Liver (tissue), 3 donors: ENCODE data around the gene SLIT1.

ENCODE experiments used
- GABPA ChIP-seq, 2 donors: IDR thresholded peaks in 1 of 2; conservative IDR thresholded peaks in 1 of 2; 2 replicates each; pipeline ENCODE4 v1.6.1; 2016; ENCODE audit warnings: antibody characterized with exemption in 2 of 2, mild to moderate bottlenecking in 1 of 2, moderate library complexity in 1 of 2
- JUND ChIP-seq, 2 donors: IDR thresholded peaks; 2 replicates each; pipeline ENCODE4 v1.6.1; 2016; ENCODE audit warnings: antibody characterized with exemption in 2 of 2
- SP1 ChIP-seq: IDR thresholded peaks from 2 replicates; pipeline ENCODE4 v1.6.1; 2018; ENCODE audit warnings: antibody characterized with exemption, mild to moderate bottlenecking
- ZBTB33 ChIP-seq: IDR thresholded peaks from 2 replicates; pipeline ENCODE4 v1.6.1; 2016; ENCODE audit warnings: antibody characterized with exemption
- TF ChIP-seq, protein P1 (sequence below): fragments of 150-350 bp; IDR thresholded peaks from 2 replicates; pipeline ENCODE4 v1.5.1; 2017; ENCODE audit warnings: improper control_type of control experiment, low read depth, low read length; ENCODE audit not compliant: missing input control
- TF ChIP-seq, protein P2 (sequence below): IDR thresholded peaks from 2 replicates; pipeline ENCODE4 v1.6.1; 2016; ENCODE audit warnings: antibody characterized with exemption
- TF ChIP-seq, protein P3 (sequence below): IDR thresholded peaks from 2 replicates; pipeline ENCODE4 v1.6.1; 2016; ENCODE audit warnings: antibody characterized with exemption
- TF ChIP-seq, protein P4 (sequence below): IDR thresholded peaks from 2 replicates; pipeline ENCODE4 v1.6.1; 2016; ENCODE audit warnings: antibody characterized with exemption, mild to moderate bottlenecking
- donor health status: healthy.
- donor health status: healthy.

GRCh38 chr10:97023401-97024167 is 162.2 kb downstream of the SLIT1 start:
- no peak for TF ChIP-seq GABPA (IDR thresholded peaks at IDR 0.05 in 1 of 2, conservative IDR thresholded peaks at IDR 0.05 in 1 of 2)
- TF ChIP-seq, protein P1, sequence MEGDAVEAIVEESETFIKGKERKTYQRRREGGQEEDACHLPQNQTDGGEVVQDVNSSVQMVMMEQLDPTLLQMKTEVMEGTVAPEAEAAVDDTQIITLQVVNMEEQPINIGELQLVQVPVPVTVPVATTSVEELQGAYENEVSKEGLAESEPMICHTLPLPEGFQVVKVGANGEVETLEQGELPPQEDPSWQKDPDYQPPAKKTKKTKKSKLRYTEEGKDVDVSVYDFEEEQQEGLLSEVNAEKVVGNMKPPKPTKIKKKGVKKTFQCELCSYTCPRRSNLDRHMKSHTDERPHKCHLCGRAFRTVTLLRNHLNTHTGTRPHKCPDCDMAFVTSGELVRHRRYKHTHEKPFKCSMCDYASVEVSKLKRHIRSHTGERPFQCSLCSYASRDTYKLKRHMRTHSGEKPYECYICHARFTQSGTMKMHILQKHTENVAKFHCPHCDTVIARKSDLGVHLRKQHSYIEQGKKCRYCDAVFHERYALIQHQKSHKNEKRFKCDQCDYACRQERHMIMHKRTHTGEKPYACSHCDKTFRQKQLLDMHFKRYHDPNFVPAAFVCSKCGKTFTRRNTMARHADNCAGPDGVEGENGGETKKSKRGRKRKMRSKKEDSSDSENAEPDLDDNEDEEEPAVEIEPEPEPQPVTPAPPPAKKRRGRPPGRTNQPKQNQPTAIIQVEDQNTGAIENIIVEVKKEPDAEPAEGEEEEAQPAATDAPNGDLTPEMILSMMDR = no peak
- TF ChIP-seq, protein P2, sequence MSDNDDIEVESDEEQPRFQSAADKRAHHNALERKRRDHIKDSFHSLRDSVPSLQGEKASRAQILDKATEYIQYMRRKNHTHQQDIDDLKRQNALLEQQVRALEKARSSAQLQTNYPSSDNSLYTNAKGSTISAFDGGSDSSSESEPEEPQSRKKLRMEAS = no peak
- TF ChIP-seq, protein P3, sequence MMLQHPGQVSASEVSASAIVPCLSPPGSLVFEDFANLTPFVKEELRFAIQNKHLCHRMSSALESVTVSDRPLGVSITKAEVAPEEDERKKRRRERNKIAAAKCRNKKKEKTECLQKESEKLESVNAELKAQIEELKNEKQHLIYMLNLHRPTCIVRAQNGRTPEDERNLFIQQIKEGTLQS = no peak
- TF ChIP-seq JUND (IDR thresholded peaks at IDR 0.05) = no peak
- no peak for TF ChIP-seq SP1
- TF ChIP-seq, protein P4, sequence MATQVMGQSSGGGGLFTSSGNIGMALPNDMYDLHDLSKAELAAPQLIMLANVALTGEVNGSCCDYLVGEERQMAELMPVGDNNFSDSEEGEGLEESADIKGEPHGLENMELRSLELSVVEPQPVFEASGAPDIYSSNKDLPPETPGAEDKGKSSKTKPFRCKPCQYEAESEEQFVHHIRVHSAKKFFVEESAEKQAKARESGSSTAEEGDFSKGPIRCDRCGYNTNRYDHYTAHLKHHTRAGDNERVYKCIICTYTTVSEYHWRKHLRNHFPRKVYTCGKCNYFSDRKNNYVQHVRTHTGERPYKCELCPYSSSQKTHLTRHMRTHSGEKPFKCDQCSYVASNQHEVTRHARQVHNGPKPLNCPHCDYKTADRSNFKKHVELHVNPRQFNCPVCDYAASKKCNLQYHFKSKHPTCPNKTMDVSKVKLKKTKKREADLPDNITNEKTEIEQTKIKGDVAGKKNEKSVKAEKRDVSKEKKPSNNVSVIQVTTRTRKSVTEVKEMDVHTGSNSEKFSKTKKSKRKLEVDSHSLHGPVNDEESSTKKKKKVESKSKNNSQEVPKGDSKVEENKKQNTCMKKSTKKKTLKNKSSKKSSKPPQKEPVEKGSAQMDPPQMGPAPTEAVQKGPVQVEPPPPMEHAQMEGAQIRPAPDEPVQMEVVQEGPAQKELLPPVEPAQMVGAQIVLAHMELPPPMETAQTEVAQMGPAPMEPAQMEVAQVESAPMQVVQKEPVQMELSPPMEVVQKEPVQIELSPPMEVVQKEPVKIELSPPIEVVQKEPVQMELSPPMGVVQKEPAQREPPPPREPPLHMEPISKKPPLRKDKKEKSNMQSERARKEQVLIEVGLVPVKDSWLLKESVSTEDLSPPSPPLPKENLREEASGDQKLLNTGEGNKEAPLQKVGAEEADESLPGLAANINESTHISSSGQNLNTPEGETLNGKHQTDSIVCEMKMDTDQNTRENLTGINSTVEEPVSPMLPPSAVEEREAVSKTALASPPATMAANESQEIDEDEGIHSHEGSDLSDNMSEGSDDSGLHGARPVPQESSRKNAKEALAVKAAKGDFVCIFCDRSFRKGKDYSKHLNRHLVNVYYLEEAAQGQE = no peak
- TF ChIP-seq ZBTB33 = no peak
